ENCODE data around the gene CNTN3. TPM values are rescaled to one million over a fixed set of nuclear protein-coding genes. Genes with fewer than 3 reads are reported as not detected.

Gene CNTN3
- total and polyA plus RNA-seq, 9 donors: 0.68 to 12.6 (median 2.2) TPM

- no peaks in the 10 kb centered on the region for H3K36me3 ChIP-seq
- H3K4me3 ChIP-seq: no peak overlapping the region
- DNase-seq: no peak
- intact Hi-C loops (cut with DNase I): no loop called here
- H3K27me3 ChIP-seq: no peaks in the 10 kb centered on the region
- 72 to 79% (median 77%) methylated on average over 3 of the region's 3 CpGs for whole genome bisulfite sequencing, 3 donors
- TF ChIP-seq POLR2A (IDR thresholded peaks at IDR 0.05) (no peak), EP300 (IDR thresholded peaks at IDR 0.05) (no peak), CTCF (IDR thresholded peaks at IDR 0.05) (no peak)
- no peaks in the 10 kb centered on the region for H3K4me1 ChIP-seq (ENCODE audit: insufficient read depth)
- H3K27ac ChIP-seq: no peak overlapping the region
- H3K9me3 ChIP-seq: no peaks in the 10 kb centered on the region
These were observed 17.1 kb upstream of the CNTN3 start for GRCh38 chr3:74631351-74632140.

- Histone ChIP-seq H3K36me3 (no peaks in the 10 kb centered on the region), H3K4me3 (no peak overlapping the region), H3K4me1 (ENCODE audit: insufficient read depth) (no peaks in the 10 kb centered on the region), H3K27me3 (no peaks in the 10 kb centered on the region), H3K27ac (no peak overlapping the region), H3K9me3 (no peaks in the 10 kb centered on the region)
- TF ChIP-seq EP300 (IDR thresholded peaks at IDR 0.05) (no peak), POLR2A (IDR thresholded peaks at IDR 0.05) (no peak), CTCF (IDR thresholded peaks at IDR 0.05) (peak in 1 of 3 donors; percentile 14)
- intact Hi-C loops (cut with DNase I): no loop called here
- WGBS, 3 donors: 12 to 18% (median 15%) methylated on average over 4 of the region's 4 CpGs
- no peak for DNase-seq
These were observed 16.1 kb upstream of the CNTN3 start for GRCh38 chr3:74630602-74631001.

DNA sequence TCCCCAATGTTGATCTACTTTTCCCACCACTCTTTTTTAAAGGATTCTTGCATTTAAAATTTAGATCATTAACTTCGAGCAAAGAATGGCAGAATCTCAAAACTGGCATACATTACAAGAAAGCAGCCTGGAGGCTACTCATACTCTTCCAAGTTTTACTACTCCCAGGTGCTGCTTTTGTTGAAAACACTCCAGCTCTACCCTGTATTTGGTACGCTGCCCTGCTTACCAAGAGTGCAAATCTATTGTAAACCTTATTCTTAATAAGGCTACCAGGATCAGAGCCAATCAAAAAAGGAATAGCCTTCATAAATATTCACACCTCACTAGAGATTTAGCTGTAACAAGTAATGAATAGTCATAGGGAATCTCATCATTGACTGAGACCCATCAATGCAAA, 11.6 kb upstream of the CNTN3 start:
- intact Hi-C loops (cut with DNase I): no loop called here
- no peak for DNase-seq
- H3K36me3 ChIP-seq: no peaks in the 10 kb centered on the region
- no peak overlapping the region for H3K4me3 ChIP-seq
- WGBS, 3 donors: 85 to 93% (median 91%) methylated on average over 2 of the region's 2 CpGs
- TF ChIP-seq CTCF (IDR thresholded peaks at IDR 0.05) (no peak), POLR2A (IDR thresholded peaks at IDR 0.05) (no peak), EP300 (IDR thresholded peaks at IDR 0.05) (no peak)
- H3K9me3 ChIP-seq: no peaks in the 10 kb centered on the region
- H3K27ac ChIP-seq: no peak overlapping the region
- no peaks in the 10 kb centered on the region for H3K4me1 ChIP-seq (ENCODE audit: insufficient read depth)
- H3K27me3 ChIP-seq: no peaks in the 10 kb centered on the region

GRCh38 chr3:74624301-74624700, 9.8 kb upstream of the CNTN3 start:
- WGBS, 3 donors: 50 to 56% (median 50%) methylated on average over 3 of the region's 3 CpGs

More at GRCh38 chr3:74624301-74624700, 9.8 kb upstream of the CNTN3 start:
- TF ChIP-seq POLR2A (IDR thresholded peaks at IDR 0.05) (no peak), EP300 (IDR thresholded peaks at IDR 0.05) (no peak), CTCF (IDR thresholded peaks at IDR 0.05) (no peak)
- intact Hi-C loops (cut with DNase I): no loop called here
- H3K36me3 ChIP-seq: no peaks in the 10 kb centered on the region
- no peaks in the 10 kb centered on the region for H3K9me3 ChIP-seq
- H3K4me1 ChIP-seq (ENCODE audit: insufficient read depth): no peaks in the 10 kb centered on the region
- H3K27me3 ChIP-seq: no peaks in the 10 kb centered on the region
- H3K27ac ChIP-seq: no peak overlapping the region
- no peak for DNase-seq
- H3K4me3 ChIP-seq: no peak overlapping the region
